Measurements from ENCODE around the gene OAS3. TPM values are rescaled to one million over a fixed set of nuclear protein-coding genes. Genes with fewer than 3 reads are reported as not detected.
"Not testable (repeated sequence)": the region's sequence is repeated elsewhere in the genome, so short reads cannot be mapped to it uniquely, and the experiment has no call there.

The OAS3 gene
- polyA plus RNA-seq, 3 donors = 22.0 to 54.3 (median 41.9) TPM

GRCh38 chr12:112987561-112987960 is 49.3 kb downstream of the OAS3 start:
- TF ChIP-seq CTCF (IDR thresholded peaks at IDR 0.05) = no peak
- H4K20me1 ChIP-seq (ENCODE audit: insufficient read depth, low read length) = peaks cover 56% of the 10 kb centered on the region
- DNase-seq = no peak
- Mint-ChIP-seq H3K9me3 (peaks cover 4 to 16% (median 11%) of the 10 kb centered on the region in 7 donors), H3K36me3 (peaks cover 75 to 79% of the 10 kb centered on the region in 2 donors), H3K27me3 (ENCODE audit: low read depth in 3 of 3) (no peaks in the 10 kb centered on the region), H3K4me3 (no peak overlapping the region), H3K27ac (no peak overlapping the region), H3K4me1 (peaks cover under 1% of the 10 kb centered on the region)
- no peak overlapping the region for H3K4me2 ChIP-seq (replicated peaks; ENCODE audit: extremely low read depth, low read length, poor library complexity, severe bottlenecking)
- H3K27ac ChIP-seq (ENCODE audit: low read depth in 1 of 2, low read length in 2 of 2) = no peak overlapping the region
- no peak overlapping the region for H3K4me3 ChIP-seq (replicated peaks in 1 of 3; ENCODE audit: low read depth in 2 of 3, low read length in 3 of 3)
- H3K4me1 ChIP-seq (ENCODE audit: control insufficient read depth in 1 of 2, insufficient read depth in 2 of 2, low read length in 2 of 2) = no peaks in the 10 kb centered on the region
- H3K27me3 ChIP-seq (ENCODE audit: control insufficient read depth in 2 of 2, insufficient read depth in 2 of 2, low read length in 2 of 2) = no peaks in the 10 kb centered on the region
- H3K9me3 ChIP-seq (replicated peaks in 1 of 2; ENCODE audit: control insufficient read depth in 1 of 2, insufficient read depth in 1 of 2, low read length in 2 of 2) = peaks cover 0 to 6% of the 10 kb centered on the region in 2 donors
- H3K79me2 ChIP-seq (ENCODE audit: insufficient read depth, low read length) = peaks cover 44% of the 10 kb centered on the region
- no peak overlapping the region for H3K9ac ChIP-seq (ENCODE audit: insufficient read depth, low read length, poor library complexity, severe bottlenecking)
- intact Hi-C loops (cut with micrococcal nuclease) = no loop called here
- 100% methylated on average over 2 of the region's 2 CpGs for WGBS (ENCODE audit: insufficient coverage)
- H3K36me3 ChIP-seq (replicated peaks in 1 of 2; ENCODE audit: control insufficient read depth in 1 of 2, insufficient read depth in 2 of 2, low read length in 2 of 2) = peaks cover 49 to 84% of the 10 kb centered on the region in 2 donors
- no peak overlapping the region for H2AFZ ChIP-seq (ENCODE audit: insufficient read depth, low read depth, low read length, poor library complexity, severe bottlenecking)

- TF ChIP-seq CTCF (IDR thresholded peaks at IDR 0.05) = no peak
- H3K4me3 Mint-ChIP-seq = no peak overlapping the region
- H3K4me1 ChIP-seq (ENCODE audit: control insufficient read depth in 1 of 2, insufficient read depth in 2 of 2, low read length in 2 of 2) = no peaks in the 10 kb centered on the region
- H3K4me2 ChIP-seq (replicated peaks; ENCODE audit: extremely low read depth, low read length, poor library complexity, severe bottlenecking) = no peak overlapping the region
- no peak overlapping the region for H3K27ac ChIP-seq (ENCODE audit: low read depth in 1 of 2, low read length in 2 of 2)
- WGBS (ENCODE audit: insufficient coverage) = 0% methylated on average over 2 of the region's 3 CpGs
- H4K20me1 ChIP-seq (ENCODE audit: insufficient read depth, low read length) = peaks cover 61% of the 10 kb centered on the region
- H3K9ac ChIP-seq (ENCODE audit: insufficient read depth, low read length, poor library complexity, severe bottlenecking) = no peak overlapping the region
- intact Hi-C loops (cut with micrococcal nuclease) = no loop called here
- no peaks in the 10 kb centered on the region for H3K27me3 ChIP-seq (ENCODE audit: control insufficient read depth in 2 of 2, insufficient read depth in 2 of 2, low read length in 2 of 2)
- H3K27ac Mint-ChIP-seq = no peak overlapping the region
- no peak for DNase-seq
- H3K36me3 ChIP-seq (replicated peaks in 1 of 2; ENCODE audit: control insufficient read depth in 1 of 2, insufficient read depth in 2 of 2, low read length in 2 of 2) = peaks cover 49 to 89% of the 10 kb centered on the region in 2 donors
- H3K9me3 ChIP-seq (replicated peaks in 1 of 2; ENCODE audit: control insufficient read depth in 1 of 2, insufficient read depth in 1 of 2, low read length in 2 of 2) = peaks cover 0 to 6% of the 10 kb centered on the region in 2 donors
- peaks cover 74 to 78% of the 10 kb centered on the region in 2 donors for H3K36me3 Mint-ChIP-seq
- peaks cover 37% of the 10 kb centered on the region for H3K79me2 ChIP-seq (ENCODE audit: insufficient read depth, low read length)
- no peaks in the 10 kb centered on the region for H3K4me1 Mint-ChIP-seq
- no peak overlapping the region for H3K4me3 ChIP-seq (replicated peaks in 1 of 3; ENCODE audit: low read depth in 2 of 3, low read length in 3 of 3)
- H3K9me3 Mint-ChIP-seq = peaks cover 4 to 16% (median 9%) of the 10 kb centered on the region in 7 donors
- no peak overlapping the region for H2AFZ ChIP-seq (ENCODE audit: insufficient read depth, low read depth, low read length, poor library complexity, severe bottlenecking)
- H3K27me3 Mint-ChIP-seq (ENCODE audit: low read depth in 3 of 3) = no peaks in the 10 kb centered on the region
Observed at GRCh38 chr12:112988224-112988623, 50.0 kb downstream of the OAS3 start.

GRCh38 chr12:112988823-112989385 is 50.6 kb downstream of the OAS3 start:
- H3K4me1 Mint-ChIP-seq; H3K27ac Mint-ChIP-seq; H3K4me3 Mint-ChIP-seq; H3K9me3 ChIP-seq (replicated peaks in 1 of 2; ENCODE audit: control insufficient read depth in 1 of 2, insufficient read depth in 1 of 2, low read length in 2 of 2); H3K27me3 ChIP-seq (ENCODE audit: control insufficient read depth in 2 of 2, insufficient read depth in 2 of 2, low read length in 2 of 2); H3K9ac ChIP-seq (ENCODE audit: insufficient read depth, low read length, poor library complexity, severe bottlenecking); H3K4me1 ChIP-seq (ENCODE audit: control insufficient read depth in 1 of 2, insufficient read depth in 2 of 2, low read length in 2 of 2); H3K4me2 ChIP-seq (replicated peaks; ENCODE audit: extremely low read depth, low read length, poor library complexity, severe bottlenecking); H3K4me3 ChIP-seq (replicated peaks in 1 of 3; ENCODE audit: low read depth in 2 of 3, low read length in 3 of 3); H2AFZ ChIP-seq (ENCODE audit: insufficient read depth, low read depth, low read length, poor library complexity, severe bottlenecking); H3K27me3 Mint-ChIP-seq (ENCODE audit: low read depth in 3 of 3); DNase-seq; H3K27ac ChIP-seq (ENCODE audit: low read depth in 1 of 2, low read length in 2 of 2); intact Hi-C loops (cut with micrococcal nuclease): not testable (repeated sequence)
- Mint-ChIP-seq H3K36me3 (peaks cover 73 to 79% of the 10 kb centered on the region in 2 donors), H3K9me3 (peaks cover 4 to 13% (median 9%) of the 10 kb centered on the region in 7 donors)
- Histone ChIP-seq H4K20me1 (ENCODE audit: insufficient read depth, low read length) (peaks cover 66% of the 10 kb centered on the region), H3K79me2 (ENCODE audit: insufficient read depth, low read length) (peaks cover 30% of the 10 kb centered on the region), H3K36me3 (replicated peaks in 1 of 2; ENCODE audit: control insufficient read depth in 1 of 2, insufficient read depth in 2 of 2, low read length in 2 of 2) (peaks cover 49 to 90% of the 10 kb centered on the region in 2 donors)
- WGBS (ENCODE audit: insufficient coverage) = no CpG with 5 or more reads among the region's 3 CpGs
